CD4-positive, alpha-beta T cell treated with Interleukin-4 for 4 hours (primary cell): ENCODE results near the gene SLC6A18.

Experiments
- DNase-seq: peaks from one replicate; pipeline ENCODE4 v3.0.0-alpha.2; 2020

The SLC6A18 gene

DNA sequence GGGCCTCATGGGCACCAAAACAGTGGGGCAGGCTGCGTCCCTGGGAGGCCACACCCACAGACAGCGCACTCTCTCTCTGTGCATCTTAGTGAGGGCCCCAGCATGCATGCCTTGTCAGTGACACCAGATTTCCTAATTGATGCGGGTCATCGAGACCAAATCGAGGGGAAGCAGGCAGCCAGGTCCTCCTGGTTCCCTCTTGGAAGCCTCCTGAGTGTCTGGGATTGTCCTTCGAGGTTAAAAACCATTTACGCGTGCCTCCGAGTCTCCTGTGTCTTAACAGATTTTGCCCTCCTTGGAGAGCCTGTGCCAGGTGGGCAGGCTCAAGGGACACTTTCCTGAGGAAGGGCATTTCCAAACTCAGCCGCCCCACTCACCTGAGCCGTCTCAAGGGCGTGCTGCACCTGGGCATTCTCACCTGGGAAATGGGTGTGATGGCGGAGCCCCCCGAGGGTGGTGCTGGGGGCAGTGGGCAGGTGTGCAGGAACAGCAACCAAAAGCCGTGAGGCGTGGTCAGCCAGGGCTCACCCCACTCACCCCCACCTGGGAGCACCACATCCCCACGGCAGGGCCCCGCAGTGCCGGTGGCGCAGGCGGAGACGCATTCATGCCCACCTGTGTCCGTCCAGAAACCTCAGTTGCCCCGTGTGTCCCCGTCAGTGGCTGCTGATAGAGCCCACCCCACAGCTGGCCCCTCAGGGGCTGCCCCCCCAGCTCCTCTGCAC, 21.1 kb upstream of the SLC6A18 start:
- no peak for DNase-seq

DNA sequence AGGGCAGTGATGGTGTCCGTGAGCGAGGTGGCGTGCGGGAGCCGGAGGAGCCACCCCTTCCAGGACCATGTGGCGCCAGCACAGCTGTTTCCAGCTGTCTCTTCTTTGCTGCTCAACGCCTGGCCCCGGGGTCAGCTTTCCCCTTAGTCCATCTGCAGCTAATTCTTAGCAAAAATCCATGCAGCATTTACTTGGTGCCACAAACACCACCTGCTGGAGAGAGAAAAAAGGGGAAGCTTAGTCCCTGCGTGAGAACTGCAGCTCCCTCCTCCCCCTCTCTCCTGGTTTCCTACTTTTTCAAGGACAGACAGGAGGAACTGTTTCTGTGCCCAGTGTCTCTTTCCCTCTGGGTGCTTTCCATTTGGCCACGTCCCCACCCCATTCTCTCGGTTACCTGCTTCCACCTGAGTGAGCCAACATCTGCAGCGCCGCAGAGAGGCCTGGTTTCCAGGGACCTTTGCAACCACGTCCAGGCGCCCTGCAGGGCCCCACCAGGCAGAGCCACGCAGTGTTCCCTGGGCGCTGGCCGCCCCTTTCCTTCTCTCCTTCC, 20.4 kb upstream of the SLC6A18 start:
- no peak for DNase-seq

DNA sequence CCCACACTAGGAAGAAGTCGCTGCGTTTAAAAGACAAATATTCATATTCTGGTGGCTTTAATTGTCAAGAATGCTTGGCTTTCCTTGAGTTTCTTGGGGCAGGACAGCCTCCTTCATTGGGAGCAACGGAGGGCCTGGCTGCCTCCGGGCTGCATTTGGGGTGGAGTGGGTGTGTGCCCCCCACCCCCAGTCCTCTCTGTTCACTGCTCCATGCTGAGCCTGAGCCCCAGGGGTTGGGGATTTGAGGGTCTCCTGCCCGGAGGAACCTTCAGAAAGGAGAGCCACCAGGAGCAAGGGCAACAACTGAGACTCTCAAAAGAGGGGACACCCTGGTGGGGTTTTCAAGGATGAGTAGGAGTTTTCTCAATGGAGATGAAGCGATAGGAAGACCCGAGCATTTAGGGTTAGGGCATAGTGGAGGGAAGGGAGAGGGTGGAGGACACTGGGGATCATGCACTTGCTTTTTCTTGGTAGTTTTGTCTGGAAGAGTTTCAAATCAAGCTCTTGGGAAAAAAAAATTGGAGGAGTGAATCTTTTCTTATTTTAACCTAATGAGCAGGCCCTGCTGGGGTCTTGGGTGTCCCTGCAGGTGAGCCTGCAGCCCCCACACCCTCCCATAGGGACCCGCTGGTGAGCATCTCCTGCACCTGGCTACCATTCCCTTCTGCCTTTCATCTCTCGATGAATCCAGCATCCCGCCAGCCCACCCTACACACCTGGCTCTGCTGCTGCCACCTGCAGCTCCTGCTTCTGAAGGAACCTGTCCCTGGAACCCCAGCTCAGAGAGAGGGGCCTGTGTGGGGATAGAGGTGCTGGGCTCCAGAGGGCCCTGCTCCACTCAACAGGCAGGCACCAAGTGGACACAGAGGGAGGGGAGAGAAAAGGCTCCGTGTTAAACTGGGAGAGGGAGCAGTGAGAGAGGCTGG, 19.7 kb upstream of the SLC6A18 start:
- DNase-seq, result no peak

DNA sequence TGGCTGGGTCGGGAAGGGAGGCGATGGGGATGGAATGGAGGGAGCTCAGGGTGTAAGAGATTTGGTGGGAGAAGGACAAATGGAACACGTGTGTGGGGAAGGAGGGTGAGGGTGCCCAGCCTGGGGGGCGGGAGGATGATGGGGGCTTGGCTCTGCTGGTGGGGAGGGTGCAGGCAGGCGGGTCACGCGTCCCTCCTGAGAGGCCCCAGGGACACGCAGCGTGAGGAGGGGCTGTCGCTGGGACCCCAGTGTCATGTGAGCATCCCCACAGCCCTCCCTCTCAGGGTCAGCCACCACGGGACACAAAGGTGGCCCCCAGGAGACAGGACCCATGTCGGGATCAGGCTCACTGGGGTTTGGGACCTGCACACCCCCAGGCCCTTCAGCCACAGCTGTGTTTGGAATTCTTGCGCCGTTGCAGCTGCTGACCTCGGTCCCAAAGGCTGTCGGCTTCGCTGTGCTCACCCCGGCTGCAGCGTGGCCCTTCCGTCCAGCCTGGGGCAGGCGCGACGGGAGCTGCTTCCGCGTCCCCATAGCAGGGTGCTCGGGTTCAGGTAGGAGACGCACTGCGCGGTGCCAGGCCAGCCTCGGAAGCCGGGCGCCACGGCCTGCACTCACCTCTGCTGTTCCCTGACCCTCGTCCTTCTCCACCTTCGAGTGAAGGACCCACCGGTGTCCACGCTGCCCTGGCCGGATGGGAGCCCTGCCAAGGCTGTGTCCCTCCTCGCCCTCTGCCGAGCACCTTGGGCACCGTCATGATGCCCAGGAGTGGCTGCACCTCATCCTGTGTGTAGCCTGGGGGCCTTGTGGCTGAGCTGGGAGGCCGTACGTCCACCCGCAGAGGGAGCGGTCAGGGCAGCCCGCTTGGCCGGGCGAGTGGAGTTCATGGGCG, 18.4 kb upstream of the SLC6A18 start:
- DNase-seq, result no peak

DNA sequence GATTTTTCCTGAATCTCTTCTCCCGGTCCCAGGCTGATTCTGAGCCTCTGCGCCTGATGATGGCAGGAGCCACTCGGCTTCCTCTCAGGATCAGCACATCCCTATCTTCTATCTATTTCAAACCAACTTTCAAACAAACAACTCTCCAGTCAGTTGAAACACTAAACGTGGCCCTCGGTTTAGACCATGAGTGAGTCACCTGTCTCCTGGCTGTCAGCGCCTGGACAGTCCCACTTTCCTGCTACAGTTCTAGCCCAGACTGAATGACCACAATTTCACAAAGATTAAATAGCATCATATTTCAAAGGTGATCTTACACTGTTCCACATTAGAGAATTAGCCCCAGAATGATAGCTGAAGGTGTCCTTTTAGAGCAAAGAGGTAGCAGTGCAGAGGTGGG, 17.6 kb upstream of the SLC6A18 start:
- no peak for DNase-seq

DNA sequence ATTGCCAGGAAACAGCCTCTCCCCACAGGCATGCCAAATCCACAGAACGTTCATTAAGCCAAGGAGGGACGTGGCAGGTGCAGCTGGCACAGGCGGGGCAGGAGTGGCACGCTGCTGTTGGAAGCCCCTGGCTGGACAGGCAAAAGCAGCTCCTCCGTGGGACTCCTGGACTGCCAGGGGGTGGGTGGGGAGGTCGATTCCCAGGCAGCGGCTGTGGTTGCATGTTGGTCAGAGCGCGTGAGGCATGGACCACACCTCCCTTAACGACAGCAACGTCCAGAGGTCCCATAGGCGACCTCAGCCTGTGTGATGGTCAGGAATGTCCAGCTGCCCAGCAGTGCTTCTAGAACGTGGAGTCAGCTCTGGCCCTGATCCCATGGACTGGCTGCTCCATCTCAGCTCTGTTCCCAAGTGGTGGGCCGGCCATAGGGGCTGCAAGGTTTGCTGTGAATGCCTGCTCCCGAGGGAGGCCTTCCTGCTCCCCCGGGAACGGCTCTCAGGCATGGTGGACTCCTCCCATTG, 16.9 kb upstream of the SLC6A18 start:
- no peak for DNase-seq

DNA sequence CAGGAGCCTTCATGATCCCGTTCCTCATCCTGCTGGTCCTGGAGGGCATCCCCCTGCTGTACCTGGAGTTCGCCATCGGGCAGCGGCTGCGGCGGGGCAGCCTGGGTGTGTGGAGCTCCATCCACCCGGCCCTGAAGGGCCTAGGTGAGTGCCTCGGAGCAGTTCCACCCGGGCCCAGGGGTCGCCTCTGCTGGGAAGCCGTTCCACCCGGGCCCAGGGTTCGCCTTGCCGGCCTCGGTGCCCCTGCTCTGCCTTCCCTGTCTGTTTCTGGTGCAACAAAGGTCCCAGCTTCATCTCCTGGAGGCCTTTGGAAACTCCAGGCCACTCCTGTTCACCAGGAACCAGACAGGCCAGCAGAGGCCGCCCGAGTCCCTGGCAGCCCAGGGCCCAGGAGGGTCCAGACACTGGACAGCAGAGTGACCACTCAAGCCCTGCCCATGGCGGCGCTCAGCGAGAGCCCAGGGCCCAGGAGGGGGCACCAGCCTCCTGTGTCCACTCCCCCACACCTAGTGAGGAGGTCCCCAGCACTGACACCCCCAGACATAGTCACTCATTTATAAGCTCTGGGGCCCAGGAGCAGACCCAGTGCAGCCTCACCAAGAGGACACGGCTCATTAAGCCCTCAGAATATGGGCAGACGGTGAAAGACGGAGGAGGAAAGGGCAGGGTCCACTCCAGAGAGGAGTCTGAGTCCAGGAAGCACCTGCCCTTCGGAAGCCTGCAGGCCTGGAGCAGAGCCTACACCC, 16.3 kb upstream of the SLC6A18 start:
- DNase-seq, result no peak

DNA sequence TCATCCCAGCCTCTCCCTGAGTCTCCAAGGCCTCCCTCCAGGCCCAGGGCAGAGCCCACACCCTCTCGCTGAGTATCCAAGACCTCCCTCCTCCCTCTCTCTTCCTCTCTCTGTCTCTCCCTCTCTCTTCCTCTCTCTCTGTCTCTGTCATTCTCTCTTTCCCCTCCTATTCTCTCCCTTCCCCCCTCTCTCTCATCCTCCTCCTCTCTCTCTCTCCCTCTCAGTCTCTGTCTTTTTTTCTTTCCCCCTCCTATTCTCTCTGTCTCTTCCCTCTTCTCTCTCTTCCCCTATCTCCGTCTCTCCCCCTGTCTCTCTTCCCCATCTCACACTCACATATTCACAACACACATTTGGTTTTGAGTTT, 15.7 kb upstream of the SLC6A18 start:
- DNase-seq, result no peak

DNA sequence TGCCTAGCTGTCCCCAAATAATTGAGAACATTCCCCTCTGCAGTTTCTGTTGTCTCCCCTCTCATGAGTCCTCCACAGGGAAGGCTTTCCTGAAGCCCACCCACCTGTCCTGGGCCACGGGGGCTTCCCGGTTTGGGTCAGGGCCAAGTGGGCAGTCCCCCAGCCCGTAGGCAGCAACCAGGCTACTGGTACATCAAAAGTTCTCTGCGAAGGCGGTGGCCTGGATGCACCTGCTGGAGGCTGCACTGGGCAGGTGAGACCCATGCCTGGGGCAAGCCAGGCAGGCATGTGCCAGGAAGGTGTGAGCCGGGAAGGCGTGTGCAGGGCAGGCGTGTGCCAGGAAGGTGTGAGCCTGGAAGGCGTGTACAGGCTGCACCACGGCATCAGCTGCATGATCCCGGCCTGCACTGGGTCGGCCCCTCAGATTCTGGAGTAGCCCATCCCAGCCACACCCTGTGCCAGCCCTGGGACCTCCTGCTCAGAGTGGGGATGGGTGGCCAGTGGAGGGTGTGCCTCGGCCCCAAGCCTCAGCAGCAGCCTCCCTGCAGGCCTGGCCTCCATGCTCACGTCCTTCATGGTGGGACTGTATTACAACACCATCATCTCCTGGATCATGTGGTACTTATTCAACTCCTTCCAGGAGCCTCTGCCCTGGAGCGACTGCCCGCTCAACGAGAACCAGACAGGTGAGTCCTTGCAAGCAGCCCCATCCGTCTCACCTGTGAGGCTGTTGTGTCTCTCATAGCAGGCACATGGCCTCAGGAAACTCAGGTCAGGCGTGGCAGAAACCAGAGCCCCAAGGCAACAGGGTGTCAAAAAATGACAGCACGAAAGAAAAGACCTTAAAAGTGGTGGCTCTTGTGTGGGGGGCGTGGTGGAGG, 15.0 kb upstream of the SLC6A18 start:
- DNase-seq, result no peak

DNA sequence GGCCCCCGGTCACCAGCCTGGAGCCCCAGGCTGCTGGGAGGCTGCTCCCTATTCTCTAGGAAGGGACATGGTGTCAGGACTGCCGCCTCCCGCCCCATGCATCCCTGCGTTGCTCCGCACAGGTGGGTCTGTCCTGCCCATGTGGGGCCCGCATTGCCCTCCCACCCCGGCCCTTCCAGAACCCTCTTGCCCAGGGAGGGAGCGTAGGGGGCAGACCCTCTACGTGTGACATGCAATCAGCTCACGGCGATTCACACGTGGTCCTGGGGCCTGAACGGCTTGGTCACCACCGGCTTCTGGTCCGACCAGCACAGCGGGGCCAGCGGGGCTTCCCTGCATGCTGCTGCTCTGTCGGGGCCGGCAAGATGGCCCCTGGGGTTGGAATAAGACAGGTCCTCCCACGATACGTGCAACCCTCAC, 14.3 kb upstream of the SLC6A18 start:
- no peak for DNase-seq

DNA sequence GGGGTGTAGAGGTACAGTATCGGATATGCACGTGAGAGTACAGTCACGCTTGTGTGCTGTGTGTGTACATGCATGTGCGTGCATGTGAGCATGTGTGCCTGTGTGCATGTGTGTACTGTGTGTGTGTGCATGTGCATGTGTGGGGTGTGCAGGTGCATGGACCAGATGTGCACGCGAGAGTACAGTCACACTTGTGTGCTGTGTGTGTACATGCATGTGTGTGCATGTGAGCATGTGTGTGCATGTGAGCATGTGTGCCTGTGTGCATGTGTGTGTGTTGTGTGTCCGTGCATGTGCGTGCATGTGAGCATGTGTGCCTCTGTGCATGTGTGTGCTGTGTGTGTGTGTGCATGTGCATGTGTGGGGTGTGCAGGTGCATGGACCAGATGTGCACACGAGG, 13.5 kb upstream of the SLC6A18 start:
- no peak for DNase-seq

DNA sequence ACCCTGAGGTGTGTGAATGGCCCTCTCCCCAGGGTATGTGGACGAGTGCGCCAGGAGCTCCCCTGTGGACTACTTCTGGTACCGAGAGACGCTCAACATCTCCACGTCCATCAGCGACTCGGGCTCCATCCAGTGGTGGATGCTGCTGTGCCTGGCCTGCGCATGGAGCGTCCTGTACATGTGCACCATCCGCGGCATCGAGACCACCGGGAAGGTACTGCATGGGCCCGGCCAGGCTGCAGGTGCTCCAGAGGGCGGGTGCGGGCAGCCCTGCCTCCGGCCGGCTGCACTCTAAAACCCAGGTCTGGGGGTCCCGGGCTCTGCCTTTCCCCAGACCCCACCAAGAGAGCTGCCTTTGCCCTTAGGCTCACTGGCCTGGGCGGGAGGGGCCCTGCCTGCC, 12.9 kb upstream of the SLC6A18 start:
- no peak for DNase-seq

DNA sequence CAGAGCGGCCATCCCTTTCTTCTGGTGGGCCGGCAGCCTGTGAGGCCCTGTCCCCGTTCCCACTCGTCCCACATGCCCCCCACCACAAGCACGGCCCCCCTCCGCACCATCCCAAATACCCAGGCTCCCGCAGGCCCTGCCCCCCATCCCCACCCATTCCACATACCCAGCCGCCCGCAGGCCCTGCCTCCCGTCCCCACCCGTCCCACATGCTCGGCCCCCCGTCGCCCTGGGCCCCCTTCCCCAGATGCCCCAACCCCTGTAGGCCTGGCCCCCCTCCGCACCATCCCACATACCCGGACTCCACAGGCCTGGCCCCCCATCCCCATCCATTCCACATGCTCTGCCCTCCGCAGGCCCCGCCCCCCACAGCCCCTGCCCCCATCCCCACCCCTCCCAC, 12.3 kb upstream of the SLC6A18 start:
- no peak for DNase-seq

DNA sequence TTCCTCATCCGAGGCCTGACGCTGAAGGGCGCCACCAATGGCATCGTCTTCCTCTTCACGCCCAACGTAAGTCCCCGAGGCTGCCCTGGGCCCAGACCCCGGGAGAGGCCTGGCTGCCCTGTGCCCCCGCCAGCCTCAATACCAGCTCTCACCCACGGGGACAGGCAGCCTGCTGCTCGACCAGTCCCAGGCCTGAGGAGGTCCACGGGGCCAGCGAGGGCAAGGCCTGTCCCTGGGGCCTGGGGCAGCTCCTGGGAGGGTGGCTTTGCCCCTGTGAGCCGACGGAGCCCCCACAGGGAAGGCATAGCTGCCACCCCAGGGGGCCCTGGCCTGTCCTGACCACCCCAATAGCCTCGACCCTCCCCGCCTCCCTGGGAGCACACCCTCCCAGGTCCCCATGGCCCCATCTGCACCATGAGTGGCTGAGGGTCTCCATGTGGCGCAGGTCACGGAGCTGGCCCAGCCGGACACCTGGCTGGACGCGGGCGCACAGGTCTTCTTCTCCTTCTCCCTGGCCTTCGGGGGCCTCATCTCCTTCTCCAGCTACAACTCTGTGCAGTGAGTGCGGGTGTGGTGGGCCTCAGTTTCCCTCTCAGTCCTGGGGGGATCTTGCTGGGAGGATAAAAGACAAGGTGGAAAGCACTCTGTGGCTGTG, 11.5 kb upstream of the SLC6A18 start:
- no peak for DNase-seq

DNA sequence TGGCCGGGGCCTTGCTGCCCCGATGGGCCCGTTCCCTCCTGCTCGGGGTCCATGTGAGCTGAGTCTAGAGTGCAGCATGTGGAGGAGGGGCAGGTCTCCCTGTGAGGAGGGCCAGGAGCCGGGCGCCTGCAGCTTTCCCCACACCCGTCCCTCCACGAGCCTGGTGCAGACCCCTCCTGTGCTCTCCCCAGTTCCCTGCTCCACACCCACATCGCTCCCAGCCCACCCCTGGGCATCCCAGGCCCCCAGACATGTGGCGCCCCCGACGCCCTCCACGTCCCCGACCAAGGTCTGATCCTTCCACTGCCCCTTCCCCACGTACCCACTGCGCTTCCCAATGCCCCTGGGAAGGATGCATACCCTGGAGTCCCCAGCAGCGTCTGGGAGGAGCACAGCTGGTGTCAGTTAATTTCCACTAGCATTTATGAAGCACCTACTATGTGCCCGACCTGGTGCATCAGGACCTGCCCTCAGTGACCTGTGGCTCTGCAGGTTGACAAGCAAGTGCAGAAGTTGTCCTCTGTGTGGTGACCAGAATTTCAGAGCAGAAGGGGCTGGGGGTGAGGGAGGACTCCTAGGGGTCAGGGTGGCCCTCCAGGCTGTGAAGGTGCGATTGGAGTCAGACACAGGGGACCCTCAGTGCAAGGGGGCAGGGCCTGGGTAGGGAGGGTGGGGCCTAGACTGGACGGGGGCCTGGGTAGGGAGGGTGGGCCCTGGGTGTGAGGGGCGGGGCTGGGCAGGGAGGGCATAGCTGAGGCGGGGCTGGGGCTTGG, 10.8 kb upstream of the SLC6A18 start:
- no peak for DNase-seq

DNA sequence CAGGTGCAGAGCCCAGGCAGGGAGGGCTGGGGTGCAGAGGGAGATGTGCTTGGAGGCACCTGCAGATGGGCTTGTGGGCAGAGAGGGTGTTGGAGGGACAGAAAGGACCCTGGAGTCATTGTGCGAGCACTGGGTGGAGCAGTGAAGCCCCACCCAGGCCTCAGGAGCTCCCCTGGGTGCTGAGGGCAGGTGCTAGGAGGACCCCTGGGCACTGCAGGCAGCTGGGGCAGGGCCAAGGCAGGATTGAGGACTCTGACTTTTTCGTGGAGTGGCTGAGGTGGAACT, 10.3 kb upstream of the SLC6A18 start:
- no peak for DNase-seq

DNA sequence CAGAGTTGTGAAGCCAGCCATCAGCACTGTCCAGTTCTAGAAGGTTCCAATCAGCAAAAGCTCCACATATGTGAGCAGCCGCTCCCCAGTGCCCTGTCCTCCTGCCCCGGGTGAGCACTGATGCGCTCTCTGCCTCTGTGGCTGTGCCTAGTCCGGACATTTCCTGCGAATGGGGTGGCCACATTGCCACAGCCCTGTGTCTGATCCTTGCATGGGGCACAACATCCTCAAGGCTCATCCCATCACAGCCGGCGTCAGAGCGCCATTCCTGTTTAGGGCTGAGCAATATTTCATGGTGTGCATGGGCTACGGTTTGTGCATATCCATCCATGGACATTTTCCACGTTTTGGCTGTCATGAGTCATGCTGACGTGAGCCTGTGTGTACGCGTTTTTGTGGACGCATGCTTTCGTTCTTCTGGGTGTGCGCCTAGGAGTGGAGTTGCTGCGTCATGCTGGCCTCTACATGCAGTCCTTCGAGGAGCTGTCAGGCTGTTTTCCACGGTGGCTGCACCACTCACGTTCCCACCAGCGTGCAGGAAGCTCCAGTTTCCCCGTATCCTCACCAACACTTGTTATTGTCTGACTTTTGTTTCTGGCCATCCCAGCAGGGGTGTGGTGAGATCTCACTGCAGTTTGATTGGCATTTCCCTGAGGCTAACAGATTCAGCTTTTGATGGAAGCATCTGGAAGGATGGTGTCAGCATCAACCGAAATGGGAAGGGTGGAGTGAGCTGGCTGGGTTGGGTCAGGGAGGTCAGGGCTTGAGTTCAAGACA, 9.7 kb upstream of the SLC6A18 start:
- DNase-seq, result no peak

DNA sequence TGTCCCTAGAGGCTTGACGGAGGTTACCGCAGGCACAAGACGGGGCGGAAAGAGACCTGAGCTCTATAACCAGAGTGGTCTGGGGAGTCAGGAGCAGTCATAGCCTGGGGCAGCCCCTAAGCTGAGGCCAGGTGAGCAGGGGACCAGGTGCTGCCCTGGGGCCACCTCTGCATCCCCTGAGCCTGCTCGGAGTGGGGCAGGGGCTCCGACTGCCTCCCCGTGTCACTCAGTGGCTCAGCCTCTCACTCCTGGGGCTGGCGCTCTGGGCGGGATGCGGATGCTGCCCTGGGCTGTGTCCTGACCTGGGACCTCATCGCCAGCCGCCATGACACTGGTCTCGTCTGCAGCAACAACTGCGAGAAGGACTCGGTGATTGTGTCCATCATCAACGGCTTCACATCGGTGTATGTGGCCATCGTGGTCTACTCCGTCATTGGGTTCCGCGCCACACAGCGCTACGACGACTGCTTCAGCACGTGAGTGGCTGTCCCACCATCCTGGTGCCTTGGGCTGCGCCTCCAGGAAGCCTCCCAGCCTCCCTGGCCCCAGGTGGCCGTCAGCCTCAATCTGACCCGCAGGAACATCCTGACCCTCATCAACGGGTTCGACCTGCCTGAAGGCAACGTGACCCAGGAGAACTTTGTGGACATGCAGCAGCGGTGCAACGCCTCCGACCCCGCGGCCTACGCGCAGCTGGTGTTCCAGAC, 8.8 kb upstream of the SLC6A18 start:
- no peak for DNase-seq
